AG04449 (cell line): Measurements from ENCODE around the gene OAT.

ENCODE experiments used
- CTCF ChIA-PET: fragments of 350-600 bp; formaldehyde crosslinking; extraction: SDS; loops from one replicate; lab custom pipeline; 2021; ENCODE audit warnings: antibody characterized with exemption; lab: Yijun Ruan, JAX
- POLR2A ChIA-PET: fragments of 400-600, 350-600 bp; formaldehyde crosslinking; extraction: SDS; loops from one replicate; lab custom pipeline; 2020; ENCODE audit warnings: antibody characterized with exemption, inconsistent platforms; lab: Yijun Ruan, JAX
- DNase-seq: peaks from one replicate; pipeline ENCODE4 v3.0.0-alpha.2; 2010; ENCODE audit warnings: low read depth, low spot score
- H3K4me3 ChIP-seq: 2 replicates; pipeline ENCODE4 v1.5.1; 2011; ENCODE audit warnings: low read depth, mild to moderate bottlenecking, control low read depth, low read length
- CTCF ChIP-seq: IDR thresholded peaks from one replicate; pipeline ENCODE4 v1.5.1; 2011; ENCODE audit warnings: mild to moderate bottlenecking, moderate library complexity, low read length, control low read depth, inconsistent platforms; ENCODE audit not compliant: insufficient read depth; ENCODE audit errors: missing control alignments

Gene OAT

GRCh38 chr10:124422742-124423141 lies 4.0 kb upstream of the OAT start:
- DNase-seq: no peak
- ChIA-PET CTCF (interaction anchor here (1.4 kb wide), 1 partner anchor 34 kb away, joined by 3 read pairs; no protein-coding TSS in a partner anchor), POLR2A (no interaction called here)
- no peak for TF ChIP-seq CTCF
- no peak overlapping the region for H3K4me3 ChIP-seq

- CTCF ChIA-PET: no interaction called here
- POLR2A ChIA-PET: no interaction called here
- no peak for DNase-seq
Observed at GRCh38 chr10:124420254-124420653, 1.5 kb upstream of the OAT start.

GRCh38 chr10:124419635-124420034 lies 912 bp upstream of the OAT start:
- no peak for TF ChIP-seq CTCF
- DNase-seq: no peak
- CTCF ChIA-PET: no interaction called here
- H3K4me3 ChIP-seq: no peak overlapping the region
- POLR2A ChIA-PET: interaction anchor here (0.7 to 1.3 kb wide), 5 partner anchors 9 to 1266 kb away, joined by 3 to 8 read pairs (median 5); partner anchors contain the start of genes BUB3 and LHPP

More at GRCh38 chr10:124420254-124420653, 1.5 kb upstream of the OAT start:
- H3K4me3 ChIP-seq: no peak overlapping the region
- TF ChIP-seq CTCF: no peak

GRCh38 chr10:124417895-124418725 lies 613 bp downstream of the OAT start:
- DNase-seq: no peak
- TF ChIP-seq CTCF: peak; percentile 12
- POLR2A ChIA-PET: interaction anchor here (0.6 to 1.5 kb wide), 6 partner anchors 14 to 424 kb away, joined by 3 to 8 read pairs (median 3); no protein-coding TSS in a partner anchor
- peak overlapping the region; percentile 76 for H3K4me3 ChIP-seq
- CTCF ChIA-PET: interaction anchor here (0.6 to 5.9 kb wide), 5 partner anchors 10 to 423 kb away, joined by 3 to 37 read pairs (median 14); no protein-coding TSS in a partner anchor

- no peak overlapping the region for H3K4me3 ChIP-seq
- no peak for DNase-seq
- ChIA-PET POLR2A (interaction anchor here (0.6 kb wide), 1 partner anchor 89 kb away, joined by 4 read pairs; no protein-coding TSS in a partner anchor), CTCF (interaction anchor here (2.4 to 5.9 kb wide), 3 partner anchors 13 to 421 kb away, joined by 14 to 37 read pairs (median 15); no protein-coding TSS in a partner anchor)
- no peak for TF ChIP-seq CTCF
Observed at GRCh38 chr10:124416733-124417132, 2.0 kb downstream of the OAT start.

- CTCF ChIA-PET: interaction anchor here (1.4 to 5.9 kb wide), 3 partner anchors 11 to 26 kb away, joined by 5 to 37 read pairs (median 32); no protein-coding TSS in a partner anchor
- POLR2A ChIA-PET: no interaction called here
- no peak for TF ChIP-seq CTCF
- no peak overlapping the region for H3K4me3 ChIP-seq
- no peak for DNase-seq
Observed at GRCh38 chr10:124415210-124415609, 3.5 kb downstream of the OAT start.
